Midbrain (tissue), 1 donor: Measurements from ENCODE around the gene DPP8.
A peak's percentile ranks its signal among the peaks of the same experiment; 100 is the strongest.
"Not testable (repeated sequence)": the region's sequence is repeated elsewhere in the genome, so short reads cannot be mapped to it uniquely, and the experiment has no call there.

Experiments used
- DNase-seq: peaks from one replicate; lab custom pipeline; 2025; lab: John Stamatoyannopoulos, UW

DPP8 gene

DNA sequence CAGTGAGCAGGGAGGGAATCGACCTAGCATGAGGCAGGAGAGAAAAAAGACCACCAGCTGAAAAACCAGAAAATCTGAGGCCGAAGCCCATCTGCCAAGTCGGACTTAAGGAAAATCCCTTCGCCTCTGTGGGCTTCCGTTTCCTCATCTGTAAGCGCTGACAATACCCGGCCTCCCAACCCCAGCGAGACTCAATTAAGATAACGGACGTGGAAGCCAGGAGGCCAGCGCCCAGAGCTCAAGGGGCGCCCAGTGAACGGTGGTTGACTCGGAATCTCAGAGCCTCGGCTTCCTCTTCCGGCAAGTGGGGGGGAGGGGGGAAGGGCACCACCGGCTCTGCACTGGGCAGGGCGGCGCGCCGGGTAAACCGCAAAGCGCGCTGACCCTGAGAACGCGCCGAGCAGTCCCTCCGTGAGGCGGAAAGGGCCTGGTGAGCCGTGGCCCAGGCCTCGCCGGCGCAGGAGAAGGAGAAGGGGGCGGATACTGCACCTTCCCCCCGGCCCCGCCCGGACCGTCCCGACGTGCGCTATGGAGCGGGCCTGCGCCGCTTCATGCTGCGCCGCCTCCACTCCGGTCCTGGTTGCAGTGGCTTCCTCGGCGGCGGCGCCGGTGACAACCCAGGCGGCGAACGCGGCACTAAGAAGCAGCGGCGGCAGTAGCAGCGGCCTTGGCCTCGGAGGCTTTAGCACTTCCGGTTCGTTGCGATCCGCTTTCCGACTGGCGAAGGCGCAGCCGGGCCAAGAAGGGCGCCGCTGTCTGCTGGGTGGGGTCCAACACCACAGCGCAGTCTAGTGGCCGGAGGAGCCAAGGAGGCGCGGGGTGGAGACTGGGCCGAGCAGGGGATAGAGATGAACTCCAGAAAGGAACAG, at the start of gene DPP8:
TSS of gene DPP8 (minus strand) at position 693 of the 869 bp plus-strand sequence. CDS start 5,136 bp downstream, outside the sequence.
- peak; percentile 94 for DNase-seq

DNA sequence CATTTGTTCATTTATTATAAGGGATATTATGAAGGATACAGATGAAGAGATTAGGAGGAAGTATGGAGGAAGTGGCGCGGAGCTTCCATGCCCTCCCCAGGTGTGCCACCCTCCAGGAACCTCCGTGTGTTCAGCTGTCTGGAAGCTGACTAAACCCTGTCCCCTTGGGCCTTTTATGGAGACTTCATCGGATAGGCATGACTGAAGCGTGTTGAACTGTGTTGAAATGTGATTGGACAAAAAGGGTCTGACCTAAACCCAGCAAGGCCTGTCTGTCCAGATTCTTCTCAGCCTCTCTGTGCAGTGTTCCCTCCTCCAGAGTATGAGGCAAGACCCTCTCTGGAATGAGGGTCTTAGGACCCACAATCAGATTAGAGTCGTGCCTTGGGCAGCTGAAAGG, 44.4 kb upstream of the DPP8 start:
- no peak for DNase-seq

DNA sequence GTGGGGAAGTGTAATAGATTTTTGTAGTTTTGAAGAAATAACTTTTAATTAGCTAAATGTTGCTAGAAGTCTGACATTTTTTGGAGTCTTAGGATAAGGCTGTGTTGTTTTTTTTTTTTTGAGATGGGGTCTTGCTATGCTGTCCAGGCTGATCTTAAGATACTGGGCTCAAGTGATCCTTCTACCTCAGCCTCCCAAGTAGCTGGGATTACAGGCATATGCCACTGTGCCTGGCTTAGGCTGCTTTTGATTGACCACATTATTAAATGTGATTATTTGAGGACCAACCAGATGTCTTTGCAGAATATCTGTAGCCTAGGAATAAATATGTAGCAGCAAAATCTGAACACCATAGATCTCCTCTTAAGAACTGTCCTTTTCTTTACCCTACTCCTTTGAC, 42.5 kb upstream of the DPP8 start:
- DNase-seq: no peak

DNA sequence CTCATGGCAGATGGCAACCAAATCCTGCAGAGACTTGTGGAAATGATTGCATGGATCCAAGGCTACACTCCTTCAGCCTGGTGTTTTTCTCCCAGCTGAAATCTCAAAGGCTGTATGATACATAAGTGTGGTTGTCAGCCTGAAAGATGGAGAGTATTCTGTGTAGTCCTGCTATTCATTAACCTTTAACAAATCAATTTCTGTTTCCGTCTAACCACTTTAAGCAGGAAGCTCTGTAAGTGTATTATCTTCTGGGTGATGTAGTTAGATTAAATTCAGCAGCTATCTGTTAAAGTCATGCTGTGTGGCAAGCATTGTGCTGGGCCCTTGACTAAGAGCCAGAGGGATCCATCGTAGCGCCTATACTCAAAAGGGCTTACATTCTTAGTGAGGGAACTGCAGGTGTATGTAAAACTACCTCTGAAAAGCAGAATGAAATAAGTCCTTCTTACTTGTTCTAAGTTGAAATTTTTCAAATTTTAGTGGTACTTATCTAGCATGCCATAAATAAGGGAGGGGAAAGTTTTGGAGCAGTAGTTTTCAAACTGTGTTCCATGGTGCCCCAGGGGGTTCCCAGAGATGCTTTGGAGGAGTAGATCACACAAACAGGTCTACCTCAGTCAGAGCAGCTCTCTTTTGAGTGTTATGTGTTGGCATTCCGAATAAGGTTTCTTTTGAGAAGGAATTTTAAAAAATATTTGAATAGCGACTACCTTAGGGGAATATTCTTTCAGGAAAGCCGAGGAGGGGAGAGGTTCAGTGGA, 41.7 kb upstream of the DPP8 start:
- DNase-seq: no peak

- no peak for DNase-seq
Observed at GRCh38 chr15:65558336-65558735, 40.8 kb upstream of the DPP8 start.

- DNase-seq: no peak
Observed at GRCh38 chr15:65556622-65557021, 39.1 kb upstream of the DPP8 start.

DNA sequence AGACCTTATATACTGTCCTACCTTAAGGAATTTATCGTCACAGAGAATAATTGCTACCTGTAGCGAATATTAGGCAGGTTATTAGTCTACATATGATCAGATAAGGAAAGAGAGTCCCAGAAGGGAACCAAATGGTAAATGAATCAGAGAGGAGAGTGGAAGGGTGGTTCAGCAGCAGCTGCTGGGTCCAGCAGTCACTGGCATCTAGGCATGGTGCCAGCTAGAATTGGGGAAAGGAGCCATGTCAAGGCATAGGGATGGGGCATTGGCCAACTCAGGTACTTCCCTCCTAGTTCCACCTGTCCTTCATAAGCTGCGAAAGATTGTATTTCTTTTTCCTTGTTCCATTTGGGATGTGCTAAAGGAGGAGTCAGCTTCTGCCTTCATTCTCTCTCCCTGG, 36.2 kb upstream of the DPP8 start:
- DNase-seq: no peak

GRCh38 chr15:65552851-65553250, 35.4 kb upstream of the DPP8 start:
- not testable (repeated sequence) for DNase-seq

- DNase-seq: no peak
Observed at GRCh38 chr15:65551183-65551582, 33.7 kb upstream of the DPP8 start.

GRCh38 chr15:65550681-65551098, 33.2 kb upstream of the DPP8 start:
- DNase-seq: no peak

GRCh38 chr15:65549288-65549687, 31.8 kb upstream of the DPP8 start:
- DNase-seq: not testable (repeated sequence)

DNA sequence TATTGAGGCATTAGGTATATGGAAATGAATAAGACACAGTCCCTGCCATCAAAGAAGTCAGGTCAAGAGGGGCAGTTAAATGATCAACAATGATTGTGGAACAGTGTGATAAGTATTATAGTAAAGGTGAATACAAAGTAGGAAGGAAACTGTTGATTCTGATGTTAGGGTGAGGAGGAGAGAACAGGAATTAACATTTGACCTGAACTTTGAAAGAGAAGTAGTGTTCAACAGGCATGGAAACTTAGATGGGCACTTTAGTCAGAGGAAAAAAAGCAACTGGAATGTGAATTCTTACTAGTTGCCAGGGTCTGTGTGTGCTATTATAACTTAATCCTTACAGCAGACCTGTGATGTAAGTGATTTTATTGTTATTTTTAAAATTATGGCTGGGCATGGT, 30.4 kb upstream of the DPP8 start:
- DNase-seq: no peak

DNA sequence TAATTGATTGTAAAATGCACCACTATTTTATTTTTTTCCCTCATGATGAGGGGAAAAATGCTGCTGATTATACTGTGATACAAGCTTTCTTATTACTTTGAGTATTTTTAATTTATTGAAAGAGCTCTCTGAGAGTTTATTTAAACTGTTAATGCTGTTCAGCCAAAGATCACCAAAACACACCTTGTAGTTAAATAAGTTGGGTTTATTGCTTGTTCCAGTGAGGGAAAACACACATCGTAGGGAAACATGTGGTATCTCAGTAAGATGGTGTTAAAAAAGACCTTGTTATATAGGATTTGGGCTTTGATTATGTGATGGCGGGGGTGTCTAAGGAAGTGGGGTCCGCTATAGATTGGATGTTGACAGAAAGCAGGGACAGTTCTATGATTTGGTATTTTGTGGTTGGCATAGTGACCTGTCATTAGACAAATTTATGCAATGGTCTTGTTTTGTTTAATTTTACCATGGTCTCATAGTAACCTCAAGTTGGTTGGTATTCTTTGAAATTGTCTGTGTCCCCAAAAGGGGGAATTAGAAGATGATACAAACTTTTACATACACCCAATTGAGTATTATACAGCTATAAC, 23.8 kb upstream of the DPP8 start:
- no peak for DNase-seq

DNA sequence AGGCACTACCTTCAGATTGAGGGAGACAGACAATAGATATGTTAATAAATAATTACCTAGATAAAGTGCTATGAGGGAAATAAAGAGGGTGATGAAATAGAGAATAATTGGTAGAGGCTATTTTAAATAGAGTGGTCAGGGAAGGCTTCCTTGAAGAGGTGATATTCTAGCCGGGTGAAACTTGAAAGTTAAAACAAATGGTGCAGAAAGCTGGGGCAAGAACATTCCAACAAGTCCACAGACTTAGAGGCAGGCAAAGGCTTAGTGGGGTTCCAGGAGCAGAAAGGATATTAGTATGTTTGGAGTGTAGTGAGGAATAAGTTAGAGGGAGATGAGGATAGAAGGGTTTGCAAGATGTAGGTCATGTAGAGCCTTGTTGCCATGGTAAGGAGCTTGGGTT, 22.8 kb upstream of the DPP8 start:
- no peak for DNase-seq

DNA sequence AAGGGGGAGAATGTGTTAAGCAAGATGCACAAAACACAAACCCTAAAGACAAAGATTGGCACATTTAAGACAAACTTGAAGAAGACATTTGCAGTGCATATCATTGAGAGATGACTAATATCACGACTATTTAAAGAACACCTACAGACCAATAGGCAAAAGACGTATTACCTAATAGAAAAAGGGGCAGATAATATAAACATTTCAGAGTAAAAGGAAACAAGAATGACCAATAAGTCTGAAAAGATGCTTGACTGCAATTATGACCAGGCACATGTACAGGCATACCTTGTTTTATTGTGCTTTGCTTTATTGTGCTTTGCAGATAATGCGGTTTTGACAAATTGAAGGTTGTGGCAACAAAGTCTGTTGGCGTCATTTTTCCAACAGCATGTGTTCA, 17.7 kb upstream of the DPP8 start:
- DNase-seq: no peak

DNA sequence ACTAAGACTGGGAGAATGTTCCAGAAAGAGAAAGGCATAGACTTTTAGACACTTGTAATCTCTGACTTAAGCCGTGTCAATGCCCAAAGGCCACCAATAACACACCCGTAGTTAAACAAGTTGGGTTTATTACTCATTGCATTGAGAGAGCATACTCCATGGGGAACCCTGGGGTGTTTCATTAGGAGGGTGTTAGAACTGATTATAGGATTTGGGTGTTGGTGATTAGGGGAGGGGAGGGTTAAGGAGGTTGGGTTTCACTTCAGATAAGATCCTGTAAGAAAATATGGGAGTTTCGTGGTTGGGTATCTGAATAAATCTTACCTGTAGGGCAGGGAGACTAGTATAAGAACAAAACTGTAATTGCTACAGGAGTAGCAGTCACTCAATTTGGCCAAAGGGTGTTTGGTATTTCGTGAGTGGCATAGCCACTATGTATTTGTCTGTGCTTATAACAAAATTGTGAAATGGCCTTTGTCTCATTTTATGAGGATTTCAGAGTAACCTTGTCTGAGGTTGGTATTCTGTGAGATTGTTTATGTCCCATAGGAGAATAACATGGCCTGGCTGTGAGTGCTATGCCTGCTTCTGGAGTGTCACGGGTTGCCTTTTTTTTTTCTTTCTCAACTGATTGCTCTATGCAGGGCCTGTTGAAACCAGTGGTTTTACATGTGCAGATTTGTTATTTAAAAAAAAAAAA, 15.7 kb upstream of the DPP8 start:
- DNase-seq: no peak

- DNase-seq: no peak
Observed at GRCh38 chr15:65532738-65533051, 15.2 kb upstream of the DPP8 start.

- DNase-seq: peak; percentile 89
Observed at GRCh38 chr15:65530318-65531111, 13.0 kb upstream of the DPP8 start, which contains the start of gene HACD3. Gene HACD3, plus strand, starts transcription at chr15:65530463. Its CDS starts 169 bp downstream, at chr15:65530632.

DNA sequence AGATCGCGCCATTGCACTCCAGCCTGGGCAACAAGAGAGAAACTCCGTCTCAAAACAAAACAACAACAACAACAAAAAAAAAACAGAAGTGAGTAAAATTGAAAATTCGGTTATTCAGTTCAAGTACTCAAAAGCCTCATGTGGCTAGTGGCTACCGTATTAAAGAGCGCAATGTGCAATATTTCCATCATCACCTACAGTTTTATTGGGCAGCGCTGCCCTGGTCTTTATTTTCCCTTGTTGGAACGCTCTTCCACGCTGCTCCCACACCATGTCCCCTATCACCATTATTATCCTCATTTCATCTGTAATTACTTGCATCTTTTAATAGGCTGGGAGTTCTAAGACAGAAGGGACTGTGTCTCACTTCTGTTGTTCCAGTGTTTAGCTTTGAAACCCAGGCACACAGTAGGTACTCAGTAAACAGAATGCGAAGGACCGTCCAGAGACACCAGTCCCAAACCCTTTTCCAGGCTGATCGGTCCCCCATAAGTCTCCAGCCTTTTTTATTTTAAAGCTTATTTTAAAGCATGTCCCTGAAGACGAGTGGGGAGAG, 12.4 kb upstream of the DPP8 start:
- DNase-seq: no peak

DNA sequence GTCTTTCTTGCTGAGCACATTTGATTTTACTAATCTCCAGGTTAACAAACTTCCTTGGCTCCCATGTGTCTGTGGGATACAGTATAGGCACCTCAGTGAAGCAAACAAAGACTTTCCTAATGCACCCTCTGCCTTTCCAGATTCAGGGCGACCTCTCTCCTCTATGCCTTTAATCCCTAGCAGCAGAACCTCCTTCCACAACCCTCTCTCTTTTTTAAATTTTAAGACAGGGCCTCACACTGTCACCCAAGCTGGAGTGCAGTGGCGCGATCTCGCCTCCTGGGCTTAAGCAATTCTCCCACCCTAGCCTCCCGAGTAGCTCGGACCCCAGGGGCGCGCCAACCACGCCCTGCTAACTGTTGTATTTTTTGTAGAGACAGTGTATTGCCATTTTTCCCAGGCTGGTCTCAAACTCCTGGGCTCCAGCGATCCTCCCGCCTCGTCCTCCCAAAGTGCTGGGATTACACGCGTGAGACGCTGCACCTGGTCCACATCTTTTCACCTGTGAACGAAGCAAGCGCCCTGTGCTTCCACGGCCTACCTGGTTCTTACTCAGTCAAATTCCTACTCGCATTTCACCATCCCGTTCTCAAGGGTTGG, 11.1 kb upstream of the DPP8 start:
- DNase-seq: no peak

DNA sequence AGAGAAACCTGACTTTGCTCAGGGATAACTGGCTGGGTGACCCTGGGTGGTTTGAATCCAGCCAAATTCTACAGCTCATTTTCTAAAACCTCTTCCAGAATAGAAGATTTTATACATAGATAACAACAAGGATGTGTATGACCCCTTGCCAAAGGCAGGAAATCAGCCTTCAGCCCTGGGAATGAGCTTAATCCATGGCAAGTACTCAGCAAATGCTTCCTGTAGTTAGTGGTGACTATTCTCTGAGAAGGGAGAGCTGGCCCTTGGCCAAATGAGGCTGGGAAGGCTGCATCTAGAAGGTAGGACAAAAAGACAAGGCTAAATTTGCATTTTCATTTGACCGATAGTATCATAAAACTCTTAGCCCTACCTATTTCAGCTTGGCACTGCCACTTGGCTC, 8.1 kb upstream of the DPP8 start:
- DNase-seq: peak; percentile 22
